Activated CD8-positive, alpha-beta memory T cell treated with anti-CD3 and anti-CD28 coated beads, Interleukin-2, amount 10 ng/mL, durations not matched to agents 7 days and 5 days (primary cell): Measurements from ENCODE around the gene NCBP1. TPM values are rescaled to one million over a fixed set of nuclear protein-coding genes. Genes with fewer than 3 reads are reported as not detected.
"Not testable (repeated sequence)": the region's sequence is repeated elsewhere in the genome, so short reads cannot be mapped to it uniquely, and the experiment has no call there.

Experiments
- ATAC-seq: fragments of 150-1000 bp; cut with Tn5 transposase; one replicate; pipeline ENCODE4 v1.10.0; 2021; ENCODE audit warnings: moderate library complexity
- CTCF ChIA-PET: fragments of 350-600 bp; sonication (Branson Sonifier 250); formaldehyde crosslinking; loops from one replicate; lab custom pipeline; 2021; ENCODE audit warnings: antibody characterized with exemption; lab: Charles Lee
- DNase-seq: peaks from one replicate; pipeline ENCODE4 v3.0.0-alpha.2; 2020
- H3K27ac Mint-ChIP-seq: one replicate; pipeline ENCODE4 v1.8.0; 2021; ENCODE audit warnings: mild to moderate bottlenecking, mixed read lengths
- H3K27me3 Mint-ChIP-seq: one replicate; pipeline ENCODE4 v1.8.0; 2021; ENCODE audit warnings: mixed read lengths
- H3K36me3 Mint-ChIP-seq: one replicate; pipeline ENCODE4 v1.8.0; 2021; ENCODE audit warnings: mild to moderate bottlenecking, mixed read lengths
- H3K4me1 Mint-ChIP-seq: one replicate; pipeline ENCODE4 v1.8.0; 2021; ENCODE audit warnings: mixed read lengths
- H3K4me3 Mint-ChIP-seq: one replicate; pipeline ENCODE4 v1.8.0; 2021; ENCODE audit warnings: mild to moderate bottlenecking, moderate library complexity, mixed read lengths
- H3K9me3 Mint-ChIP-seq: one replicate; pipeline ENCODE4 v1.8.0; 2022; ENCODE audit warnings: low read depth, mixed read lengths
- total RNA-seq, 2 experiments: library from RNA; stranded (reverse); gene quantifications; one replicate each; pipeline ENCODE4 v1.2.3, GENCODE V29; 2021

The NCBP1 gene
- total RNA-seq, 2 experiments from 2014 or later, result 41.8 to 42.8 TPM

DNA sequence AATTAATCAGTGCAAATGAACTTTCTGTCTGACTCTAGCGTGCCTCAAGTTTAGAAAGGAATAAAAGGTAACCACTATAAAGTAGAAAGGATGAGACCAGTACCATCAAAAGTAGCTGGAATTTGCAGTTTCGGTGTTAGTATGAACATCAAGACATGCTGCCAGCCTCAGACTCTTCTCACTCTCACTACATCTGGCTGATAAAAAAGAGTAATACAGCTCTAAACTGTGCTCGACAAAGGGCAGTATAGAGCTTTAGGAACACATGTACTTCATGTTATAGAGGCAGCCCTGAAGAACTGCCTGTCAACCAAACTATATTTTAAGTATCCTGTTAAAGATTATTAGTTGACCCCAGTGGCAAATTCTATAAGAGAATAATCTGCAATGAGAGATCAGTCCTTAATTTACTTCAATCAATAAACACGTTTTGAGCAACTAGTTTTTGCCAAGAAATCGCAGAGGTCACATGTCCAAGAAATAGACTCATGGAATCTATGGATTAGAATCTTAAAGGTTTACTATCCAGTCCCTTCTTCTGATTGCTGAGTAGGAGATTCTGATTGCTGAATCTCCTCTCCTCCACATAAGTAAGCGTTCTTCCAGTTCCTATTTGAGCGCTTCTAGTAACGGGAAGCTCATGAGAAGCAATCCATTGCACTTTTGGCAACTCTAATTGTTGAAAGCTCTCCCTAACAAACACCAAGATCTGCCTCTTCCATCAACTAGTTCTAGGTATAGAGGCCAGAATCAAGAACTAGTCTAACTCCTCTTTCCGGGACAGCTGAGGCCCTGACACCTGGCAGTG is 62.6 kb downstream of the NCBP1 start:
- ATAC-seq, result no peak
- CTCF ChIA-PET, result interaction anchor here (0.6 to 2.1 kb wide), 10 partner anchors 10 to 339 kb away, joined by 3 to 7 read pairs (median 4); partner anchors contain the start of genes NCBP1 and TSTD2

DNA sequence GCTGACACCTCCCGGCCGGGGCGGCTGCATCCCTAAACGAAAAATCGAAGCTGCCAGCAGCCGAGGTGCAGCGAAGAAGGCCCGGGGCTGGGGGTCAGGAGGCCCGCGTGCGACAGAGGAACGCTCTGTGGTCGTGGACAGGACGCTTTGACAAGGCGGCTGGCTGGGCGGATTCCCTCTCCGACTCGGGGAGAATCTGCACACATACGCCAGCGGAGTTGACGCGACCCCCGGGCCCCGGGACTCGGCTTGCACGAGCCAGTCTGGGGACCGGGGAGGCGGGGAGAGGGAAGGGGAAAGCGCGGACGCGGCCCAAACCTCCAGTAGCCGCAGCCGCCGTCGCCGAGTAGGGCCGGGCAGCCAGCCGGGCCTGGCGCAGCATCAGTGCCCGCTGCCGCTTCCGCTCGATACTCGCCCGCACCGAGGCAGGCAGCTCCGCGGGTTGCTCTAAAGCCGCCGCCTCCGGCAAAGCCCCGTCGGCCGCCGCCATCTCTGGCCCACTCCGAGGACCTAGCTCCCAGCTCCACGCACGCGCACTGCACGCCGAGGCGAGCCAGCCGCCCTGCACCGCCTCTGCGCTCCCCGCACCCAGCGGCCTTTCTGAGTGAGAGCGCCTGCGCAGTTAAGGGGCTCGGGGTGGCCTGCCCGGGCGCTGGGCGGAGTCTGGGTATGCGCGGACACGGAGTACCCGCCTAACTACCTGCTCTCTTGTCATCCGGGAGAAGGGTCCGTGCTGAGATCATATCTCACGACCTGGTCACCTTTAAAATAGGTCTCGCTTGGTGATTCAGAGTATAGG is 63.4 kb downstream of the NCBP1 start, which contains the start of gene XPA:
Gene XPA, minus strand, starts transcription at position 538 of the 799 bp plus-strand sequence. Its CDS starts 48 bp downstream, at position 490.
- DNase-seq (peak; percentile 98), ATAC-seq (peak; percentile 96)
- Mint-ChIP-seq H3K36me3 (peaks cover 15% of the 10 kb centered on the region), H3K27ac (peak within 1 kb of the TSS; percentile 93), H3K4me3 (peak within 1 kb of the TSS; percentile 86), H3K27me3 (peaks cover 3% of the 10 kb centered on the region), H3K9me3 (no peaks in the 10 kb centered on the region), H3K4me1 (peaks cover 48% of the 10 kb centered on the region)
- CTCF ChIA-PET, result interaction anchor here (0.9 to 2.1 kb wide), 9 partner anchors 9 to 205 kb away, joined by 3 to 7 read pairs (median 4); partner anchors contain the start of genes NCBP1 and TSTD2

More for the DNA sequence above, 62.6 kb downstream of the NCBP1 start:
- Mint-ChIP-seq H3K9me3 (no peaks in the 10 kb centered on the region), H3K4me1 (peaks cover 48% of the 10 kb centered on the region), H3K27ac (peak overlapping the region; percentile 93), H3K4me3 (peak overlapping the region; percentile 86), H3K27me3 (no peaks in the 10 kb centered on the region), H3K36me3 (peaks cover 16% of the 10 kb centered on the region)
- DNase-seq, result no peak

DNA sequence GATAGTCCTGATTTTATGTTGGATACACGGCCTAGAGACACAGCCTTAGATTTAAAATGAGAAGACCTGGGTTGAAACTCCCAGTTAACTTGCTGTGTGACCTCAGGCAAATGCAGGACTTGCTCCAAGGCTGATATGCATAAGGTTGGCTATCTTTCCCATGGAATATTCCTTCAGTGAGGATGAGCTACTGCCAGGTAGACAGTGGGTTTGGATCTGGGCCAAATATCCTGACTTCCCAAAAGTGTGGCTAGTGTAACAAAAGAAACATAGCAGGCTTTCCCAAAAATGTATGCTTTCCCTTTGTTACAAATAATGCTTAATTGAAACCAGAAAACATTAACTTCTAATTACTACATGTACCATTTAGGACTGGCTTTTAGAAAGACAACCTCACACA is 64.2 kb downstream of the NCBP1 start:
- DNase-seq, result no peak
- peaks cover 46% of the 10 kb centered on the region for H3K4me1 Mint-ChIP-seq
- H3K27me3 Mint-ChIP-seq, result peaks cover 3% of the 10 kb centered on the region
- H3K9me3 Mint-ChIP-seq, result no peaks in the 10 kb centered on the region
- no peak for ATAC-seq
- peaks cover 11% of the 10 kb centered on the region for H3K36me3 Mint-ChIP-seq
- H3K4me3 Mint-ChIP-seq, result peak overlapping the region; percentile 86
- peak overlapping the region; percentile 93 for H3K27ac Mint-ChIP-seq
- CTCF ChIA-PET, result interaction anchor here (1.3 to 1.7 kb wide), 4 partner anchors 17 to 205 kb away, joined by 3 to 5 read pairs (median 4); partner anchors contain the start of genes NCBP1 and TSTD2

DNA sequence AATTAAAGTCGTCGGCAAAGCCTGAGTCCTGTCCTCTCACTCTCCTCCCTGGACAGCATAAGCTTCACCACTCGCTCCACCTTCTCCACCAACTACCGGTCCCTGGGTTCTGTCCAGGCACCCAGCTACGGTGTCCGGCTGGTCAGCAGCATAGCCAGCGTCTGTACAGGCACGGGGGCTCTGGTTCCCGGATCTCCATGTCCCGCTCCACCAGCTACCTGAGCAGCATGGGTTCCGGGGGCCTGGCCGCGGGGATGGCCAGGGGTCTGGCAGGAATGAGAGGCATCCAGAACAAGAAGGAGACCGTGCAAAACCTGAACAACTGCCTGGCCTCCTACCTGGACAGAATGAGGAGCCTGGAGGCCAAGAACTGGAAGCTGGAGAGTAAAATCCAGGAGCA is 65.2 kb downstream of the NCBP1 start:
- Mint-ChIP-seq H3K27ac (no peak overlapping the region), H3K4me1 (peaks cover 45% of the 10 kb centered on the region), H3K9me3 (no peaks in the 10 kb centered on the region), H3K27me3 (peaks cover 3% of the 10 kb centered on the region), H3K36me3 (peaks cover 3% of the 10 kb centered on the region), H3K4me3 (no peak overlapping the region)
- ATAC-seq, result no peak
- no peak for DNase-seq
- CTCF ChIA-PET, result interaction anchor here (1.1 to 1.3 kb wide), 2 partner anchors 66 to 191 kb away, joined by 3 read pairs; partner anchors contain the start of genes NCBP1 and TSTD2

DNA sequence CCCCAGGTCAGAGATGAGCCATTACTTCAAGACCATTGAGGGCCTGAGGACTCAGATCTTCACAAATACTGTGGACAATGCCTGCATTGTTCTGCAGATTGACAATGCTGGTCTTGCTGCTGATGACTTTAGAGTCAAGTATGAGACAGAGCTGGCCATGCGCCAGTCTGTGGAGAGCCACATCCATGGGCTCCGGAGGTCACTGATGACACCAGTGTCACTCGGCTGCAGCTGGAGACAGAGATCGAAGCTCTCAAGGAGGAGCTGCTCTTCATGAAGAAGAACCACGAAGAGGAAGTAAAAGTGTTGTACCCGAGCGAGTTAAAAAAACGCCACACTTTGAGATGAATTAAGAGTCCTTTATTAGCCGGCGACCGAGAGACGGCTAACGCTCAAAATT is 65.7 kb downstream of the NCBP1 start:
- not testable (repeated sequence) for H3K36me3 Mint-ChIP-seq, H3K27ac Mint-ChIP-seq, ATAC-seq, H3K9me3 Mint-ChIP-seq, H3K27me3 Mint-ChIP-seq, H3K4me3 Mint-ChIP-seq, DNase-seq
- peaks cover 45% of the 10 kb centered on the region for H3K4me1 Mint-ChIP-seq
- CTCF ChIA-PET, result interaction anchor here (1.1 to 1.3 kb wide), 2 partner anchors 66 to 191 kb away, joined by 3 read pairs; partner anchors contain the start of genes NCBP1 and TSTD2

DNA sequence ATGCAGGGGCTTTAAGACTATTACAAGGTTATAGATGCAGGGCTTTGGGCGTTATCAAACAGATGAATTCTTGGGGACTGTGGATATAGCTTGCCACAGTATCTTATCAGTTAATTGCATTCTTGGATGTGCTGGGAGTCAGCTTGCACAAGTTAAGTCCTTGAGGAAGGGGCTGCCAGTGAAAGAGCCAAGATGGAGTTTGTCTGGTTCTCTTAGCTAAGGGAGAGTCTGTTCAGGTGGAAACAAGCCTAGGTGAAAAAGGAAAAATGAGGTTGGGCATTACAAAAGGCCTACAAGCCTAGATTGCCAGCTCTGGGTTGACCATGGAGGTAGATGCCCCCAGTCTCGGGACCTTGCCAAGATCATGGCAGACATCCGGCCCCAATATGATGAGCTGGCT is 66.2 kb downstream of the NCBP1 start:
- H3K27ac Mint-ChIP-seq, DNase-seq, H3K4me3 Mint-ChIP-seq, H3K27me3 Mint-ChIP-seq, H3K36me3 Mint-ChIP-seq, H3K9me3 Mint-ChIP-seq, ATAC-seq: not testable (repeated sequence)
- CTCF ChIA-PET, result interaction anchor here (1.1 to 1.3 kb wide), 2 partner anchors 66 to 222 kb away, joined by 3 to 4 read pairs; partner anchors contain the start of genes NCBP1, TRMO and TSTD2
- peaks cover 45% of the 10 kb centered on the region for H3K4me1 Mint-ChIP-seq

DNA sequence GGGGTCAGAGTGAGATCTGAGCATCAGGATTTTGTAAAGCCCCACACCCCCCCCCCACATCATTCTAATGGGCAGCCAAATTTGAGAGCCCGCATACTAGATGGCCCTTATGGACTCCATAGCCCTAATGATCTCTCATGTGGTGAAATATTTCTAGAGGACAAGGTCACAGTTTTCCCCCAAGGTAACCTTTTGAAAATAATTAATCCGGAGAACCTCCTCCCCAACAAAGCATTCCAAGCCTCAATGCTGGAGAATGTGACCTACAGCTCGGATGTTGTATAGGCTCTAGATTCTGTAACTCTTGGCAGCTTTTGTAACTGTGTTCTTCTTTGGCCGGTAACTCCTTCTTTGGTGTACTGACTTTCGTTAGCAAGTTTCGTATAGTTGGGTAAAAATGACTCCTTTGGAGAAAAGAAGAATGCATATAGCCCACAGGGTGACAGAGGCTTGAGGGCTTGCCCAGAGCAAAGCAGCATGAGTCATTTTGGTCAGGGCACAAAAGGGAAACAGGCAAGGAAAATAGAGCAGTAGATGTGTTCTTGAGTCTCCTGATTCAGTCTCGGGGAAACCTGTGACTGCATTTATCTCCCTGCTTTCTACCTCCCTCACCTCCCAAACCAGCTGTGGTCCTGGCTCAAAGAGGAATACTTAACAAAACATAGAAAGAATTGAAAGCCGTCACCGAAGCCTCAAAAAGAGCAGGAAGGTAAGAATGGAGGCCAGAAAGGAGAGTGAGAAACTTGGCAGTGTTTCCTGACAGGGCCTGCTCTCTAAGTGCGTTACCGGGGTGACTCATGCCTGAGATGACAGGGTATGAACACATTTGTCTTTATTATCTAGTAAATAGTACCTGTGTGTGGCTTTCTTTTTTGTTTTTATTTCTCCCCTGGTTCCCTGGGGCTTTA is 70.1 kb downstream of the NCBP1 start:
- Mint-ChIP-seq H3K27ac (peak overlapping the region; percentile 85), H3K27me3 (peaks cover 27% of the 10 kb centered on the region)

DNA sequence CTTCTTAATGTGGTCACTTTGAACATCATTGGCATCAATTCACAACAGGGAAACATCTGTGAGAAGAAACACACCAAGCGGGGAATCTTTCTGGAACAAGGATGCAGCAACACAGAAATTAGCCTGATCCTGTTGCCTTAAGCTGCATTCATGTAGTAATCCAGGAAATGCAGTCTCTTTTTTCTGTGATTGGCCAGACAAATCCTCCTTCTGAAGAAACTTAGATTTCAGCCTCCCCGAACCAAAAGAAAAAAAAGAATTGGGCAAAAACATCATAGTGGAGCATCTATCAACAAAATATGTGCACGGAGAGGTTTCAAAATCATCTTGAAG is 70.7 kb downstream of the NCBP1 start:
- Mint-ChIP-seq H3K27ac (peak overlapping the region; percentile 85), H3K4me3 (no peak overlapping the region), H3K36me3 (no peaks in the 10 kb centered on the region), H3K9me3 (no peaks in the 10 kb centered on the region), H3K4me1 (peaks cover 29% of the 10 kb centered on the region), H3K27me3 (peaks cover 27% of the 10 kb centered on the region)
- CTCF ChIA-PET, result interaction anchor here (1.6 kb wide), 1 partner anchor 186 kb away, joined by 5 read pairs; no protein-coding TSS in a partner anchor
- DNase-seq (no peak), ATAC-seq (no peak)

More for the DNA sequence above, 70.1 kb downstream of the NCBP1 start:
- CTCF ChIA-PET, result interaction anchor here (1.6 kb wide), 1 partner anchor 187 kb away, joined by 5 read pairs; no protein-coding TSS in a partner anchor
- Mint-ChIP-seq H3K4me3 (no peak overlapping the region), H3K9me3 (no peaks in the 10 kb centered on the region), H3K36me3 (no peaks in the 10 kb centered on the region), H3K4me1 (peaks cover 29% of the 10 kb centered on the region)
- DNase-seq, result peak; percentile 49
- peak; percentile 82 for ATAC-seq

DNA sequence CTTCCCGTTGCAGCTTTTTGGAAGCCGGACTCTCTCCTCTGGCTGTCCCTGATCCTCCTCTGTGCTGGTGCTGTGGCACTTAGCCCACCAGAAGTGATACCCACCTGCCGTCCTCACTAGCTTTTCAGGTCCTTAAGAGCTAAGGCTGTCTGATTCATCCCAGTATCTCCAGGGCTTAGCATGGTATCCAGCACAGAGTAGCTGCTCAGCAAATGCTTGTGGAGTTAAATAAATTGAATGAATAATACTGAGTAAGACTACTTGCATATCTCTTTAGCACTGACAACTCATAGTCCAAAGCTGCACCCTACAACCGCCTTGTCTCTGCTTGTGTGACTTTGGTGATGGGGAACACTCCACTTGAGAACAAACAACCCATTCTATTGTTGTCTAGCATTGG is 71.2 kb downstream of the NCBP1 start:
- peaks cover 29% of the 10 kb centered on the region for H3K4me1 Mint-ChIP-seq
- no peak overlapping the region for H3K4me3 Mint-ChIP-seq
- no peak overlapping the region for H3K27ac Mint-ChIP-seq
- peaks cover 27% of the 10 kb centered on the region for H3K27me3 Mint-ChIP-seq
- no peaks in the 10 kb centered on the region for H3K9me3 Mint-ChIP-seq
- no peak for DNase-seq
- CTCF ChIA-PET, result interaction anchor here (0.7 to 2.0 kb wide), 7 partner anchors 8 to 329 kb away, joined by 3 to 7 read pairs (median 4); partner anchors contain the start of gene XPA
- H3K36me3 Mint-ChIP-seq, result no peaks in the 10 kb centered on the region
- no peak for ATAC-seq

DNA sequence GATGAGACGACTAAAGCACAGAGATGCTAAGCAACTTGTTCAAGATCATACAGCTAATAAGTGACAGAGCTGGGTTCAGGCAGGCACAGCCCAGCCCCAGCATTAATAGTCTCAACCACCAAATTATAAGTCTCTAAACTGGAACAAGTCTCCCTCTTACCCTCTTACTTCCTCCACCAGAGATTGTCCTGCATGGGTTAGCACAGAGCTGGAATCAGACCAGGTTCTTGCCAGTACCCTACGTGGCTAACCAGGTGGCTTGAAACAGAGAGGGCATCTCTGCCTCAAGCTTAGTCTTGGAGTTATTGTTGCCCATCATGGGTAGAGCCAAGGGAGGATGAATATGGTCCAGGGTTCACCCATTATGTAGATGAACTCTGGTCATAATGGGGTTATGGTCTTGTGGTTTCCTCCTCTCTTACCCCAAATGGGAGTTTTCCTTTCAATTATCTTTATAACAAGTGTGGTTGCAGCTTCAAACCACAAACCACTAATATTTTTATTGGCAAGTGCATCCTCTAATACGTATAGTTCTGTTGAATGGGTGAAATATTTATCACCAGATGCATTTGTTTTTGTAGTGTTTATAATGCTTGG is 71.8 kb downstream of the NCBP1 start:
- ATAC-seq, result peak; percentile 14
- no peaks in the 10 kb centered on the region for H3K9me3 Mint-ChIP-seq
- no peaks in the 10 kb centered on the region for H3K36me3 Mint-ChIP-seq
- no peak overlapping the region for H3K27ac Mint-ChIP-seq
- H3K4me3 Mint-ChIP-seq, result no peak overlapping the region
- peaks cover 29% of the 10 kb centered on the region for H3K4me1 Mint-ChIP-seq
- CTCF ChIA-PET, result interaction anchor here (0.7 to 2.0 kb wide), 10 partner anchors 9 to 329 kb away, joined by 3 to 7 read pairs (median 4); partner anchors contain the start of gene XPA
- peaks cover 30% of the 10 kb centered on the region for H3K27me3 Mint-ChIP-seq
- DNase-seq, result no peak

DNA sequence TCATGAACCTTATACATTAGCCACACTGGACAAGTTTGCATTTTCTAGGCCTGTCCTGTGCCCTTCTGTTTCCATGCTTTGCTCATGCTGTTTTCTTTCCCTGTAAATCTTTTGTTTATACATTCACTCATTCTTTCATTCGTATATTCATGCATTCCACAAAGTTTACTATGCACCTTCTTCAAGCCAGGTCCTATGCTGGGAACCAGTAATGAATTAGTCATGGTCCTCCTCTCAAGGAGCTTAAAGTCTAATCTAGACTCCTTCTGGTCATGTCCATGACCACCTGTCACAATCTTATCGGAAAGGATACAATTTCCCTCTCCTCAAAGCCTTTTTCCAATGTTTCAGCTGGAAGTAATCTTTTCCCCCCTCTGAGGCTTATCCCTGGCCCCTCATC is 72.6 kb downstream of the NCBP1 start:
- Mint-ChIP-seq H3K4me3 (no peak overlapping the region), H3K4me1 (peaks cover 37% of the 10 kb centered on the region), H3K9me3 (no peaks in the 10 kb centered on the region), H3K27ac (no peak overlapping the region), H3K27me3 (peaks cover 30% of the 10 kb centered on the region), H3K36me3 (no peaks in the 10 kb centered on the region)
- ATAC-seq (no peak), DNase-seq (no peak)
- CTCF ChIA-PET, result interaction anchor here (1.2 to 2.0 kb wide), 6 partner anchors 10 to 215 kb away, joined by 3 to 7 read pairs (median 4); partner anchors contain the start of gene XPA
